BE2C (cell line): ENCODE data around the gene NHLRC3.

Experiments
- DNase-seq: peaks from one replicate; pipeline ENCODE4 v3.0.0-alpha.2; 2020
- H3K27me3 ChIP-seq: fragments of 250-450 bp; sonication (Bioruptor Pico); 2 replicates; pipeline ENCODE4 v1.5.1; 2020; ENCODE audit warnings: mild to moderate bottlenecking
- H3K36me3 ChIP-seq: fragments of 250-450 bp; sonication (Bioruptor Pico); 2 replicates; pipeline ENCODE4 v1.5.1; 2020; ENCODE audit warnings: mild to moderate bottlenecking
- H3K4me1 ChIP-seq: fragments of 250-450 bp; sonication (Bioruptor Pico); 2 replicates; pipeline ENCODE4 v1.5.1; 2020
- H3K4me3 ChIP-seq: 2 replicates; pipeline ENCODE4 v1.5.1; 2011; ENCODE audit warnings: low read depth, low read length
- H3K9me3 ChIP-seq: fragments of 250-450 bp; sonication (Bioruptor Pico); 2 replicates; pipeline ENCODE4 v1.5.1; 2020
- TF ChIP-seq, protein P1 (sequence below): IDR thresholded peaks from 2 replicates; pipeline ENCODE4 v1.5.1; 2012; ENCODE audit warnings: mild to moderate bottlenecking, low read depth, low read length

NHLRC3 gene

DNA sequence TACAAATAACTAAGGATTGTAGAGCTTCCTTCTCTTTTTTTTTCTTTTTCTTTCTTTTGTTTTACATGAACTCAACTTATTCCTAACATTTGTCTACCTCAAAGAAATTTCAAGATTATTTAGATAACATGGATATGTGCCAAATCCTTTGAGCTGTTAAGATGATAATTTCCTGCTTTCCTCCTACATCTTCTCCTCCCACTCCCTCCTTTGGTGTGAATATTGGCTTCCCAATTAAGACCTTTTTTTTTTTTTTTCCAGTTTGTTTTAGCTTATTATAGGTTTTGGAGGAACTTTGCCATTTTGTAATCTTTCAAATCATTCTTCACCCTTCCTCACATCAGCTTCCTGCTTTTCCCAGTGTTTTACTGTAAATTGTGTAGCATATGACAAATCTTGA lies 10.6 kb downstream of the NHLRC3 start:
- Histone ChIP-seq H3K4me3 (no peak overlapping the region), H3K27me3 (no peaks in the 10 kb centered on the region), H3K4me1 (no peaks in the 10 kb centered on the region), H3K36me3 (no peaks in the 10 kb centered on the region), H3K9me3 (no peaks in the 10 kb centered on the region)
- TF ChIP-seq, protein P1, sequence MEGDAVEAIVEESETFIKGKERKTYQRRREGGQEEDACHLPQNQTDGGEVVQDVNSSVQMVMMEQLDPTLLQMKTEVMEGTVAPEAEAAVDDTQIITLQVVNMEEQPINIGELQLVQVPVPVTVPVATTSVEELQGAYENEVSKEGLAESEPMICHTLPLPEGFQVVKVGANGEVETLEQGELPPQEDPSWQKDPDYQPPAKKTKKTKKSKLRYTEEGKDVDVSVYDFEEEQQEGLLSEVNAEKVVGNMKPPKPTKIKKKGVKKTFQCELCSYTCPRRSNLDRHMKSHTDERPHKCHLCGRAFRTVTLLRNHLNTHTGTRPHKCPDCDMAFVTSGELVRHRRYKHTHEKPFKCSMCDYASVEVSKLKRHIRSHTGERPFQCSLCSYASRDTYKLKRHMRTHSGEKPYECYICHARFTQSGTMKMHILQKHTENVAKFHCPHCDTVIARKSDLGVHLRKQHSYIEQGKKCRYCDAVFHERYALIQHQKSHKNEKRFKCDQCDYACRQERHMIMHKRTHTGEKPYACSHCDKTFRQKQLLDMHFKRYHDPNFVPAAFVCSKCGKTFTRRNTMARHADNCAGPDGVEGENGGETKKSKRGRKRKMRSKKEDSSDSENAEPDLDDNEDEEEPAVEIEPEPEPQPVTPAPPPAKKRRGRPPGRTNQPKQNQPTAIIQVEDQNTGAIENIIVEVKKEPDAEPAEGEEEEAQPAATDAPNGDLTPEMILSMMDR = no peak
- no peak for DNase-seq

DNA sequence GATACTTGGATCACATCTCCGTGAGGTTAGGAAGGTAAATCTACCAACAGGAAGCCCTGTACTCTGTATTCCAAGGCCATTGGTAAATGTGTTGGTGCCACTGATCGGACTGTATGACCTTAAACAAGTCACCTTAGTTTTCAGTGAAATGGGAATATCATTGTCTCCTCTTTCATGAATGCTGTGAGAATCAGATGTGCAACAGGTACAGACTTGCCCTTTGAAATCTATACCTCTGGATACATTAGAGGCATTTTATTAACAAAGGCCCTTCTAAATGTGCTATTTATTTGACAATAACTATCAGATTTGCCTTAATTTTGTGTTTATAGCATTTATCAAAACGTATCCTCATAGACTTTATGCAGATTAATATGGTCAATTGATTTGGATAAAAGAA lies 11.0 kb downstream of the NHLRC3 start:
- no peak for DNase-seq
- H3K9me3 ChIP-seq = no peaks in the 10 kb centered on the region
- H3K36me3 ChIP-seq = no peaks in the 10 kb centered on the region
- H3K4me1 ChIP-seq = no peaks in the 10 kb centered on the region
- no peaks in the 10 kb centered on the region for H3K27me3 ChIP-seq
- TF ChIP-seq, protein P1 = no peak
- H3K4me3 ChIP-seq = no peak overlapping the region

DNA sequence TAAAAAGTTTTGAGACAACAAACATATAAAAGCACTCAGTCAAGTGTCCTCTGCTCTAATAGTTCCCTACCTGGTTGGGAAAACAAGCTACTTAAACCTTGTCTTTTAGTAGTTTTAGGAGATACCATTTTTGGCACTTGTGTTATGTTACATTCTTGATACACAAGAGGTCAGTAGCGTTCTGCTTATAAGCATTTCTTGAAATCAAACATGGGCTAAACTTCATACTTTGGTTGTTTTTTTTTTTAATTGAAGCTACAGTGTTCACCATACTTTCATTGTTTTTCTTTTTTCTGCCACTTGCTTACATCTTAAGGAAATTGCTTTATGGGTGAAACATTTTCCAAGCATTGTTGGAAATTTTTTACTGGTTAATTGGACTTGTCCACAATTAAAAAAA lies 12.9 kb downstream of the NHLRC3 start:
- Histone ChIP-seq H3K9me3 (no peaks in the 10 kb centered on the region; the same call in 1 of the 2 replicates), H3K4me1 (no peaks in the 10 kb centered on the region), H3K4me3 (no peak overlapping the region), H3K36me3 (no peaks in the 10 kb centered on the region), H3K27me3 (no peaks in the 10 kb centered on the region)
- DNase-seq = no peak
- TF ChIP-seq, protein P1 = peak; percentile 60

DNA sequence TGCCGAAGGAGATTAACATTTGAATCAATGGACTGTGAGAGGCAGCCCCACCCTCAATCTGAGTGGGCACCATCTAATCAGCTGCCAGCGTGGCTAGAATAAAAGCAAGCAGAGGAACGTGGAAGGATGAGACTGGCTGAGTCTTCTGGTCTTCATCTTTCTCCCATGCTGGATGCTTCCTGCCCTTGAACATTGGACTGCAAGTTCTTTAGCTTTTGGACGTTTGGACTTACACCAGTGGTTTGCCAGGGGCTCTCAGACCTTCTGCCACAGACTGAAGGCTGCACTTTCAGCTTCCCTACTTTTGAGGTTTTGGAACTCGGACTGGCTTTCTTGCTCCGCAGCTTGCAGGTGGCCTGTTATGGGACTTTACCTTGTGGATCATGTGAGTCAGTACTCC lies 14.7 kb downstream of the NHLRC3 start:
- TF ChIP-seq, protein P1 = no peak
- no peak for DNase-seq

DNA sequence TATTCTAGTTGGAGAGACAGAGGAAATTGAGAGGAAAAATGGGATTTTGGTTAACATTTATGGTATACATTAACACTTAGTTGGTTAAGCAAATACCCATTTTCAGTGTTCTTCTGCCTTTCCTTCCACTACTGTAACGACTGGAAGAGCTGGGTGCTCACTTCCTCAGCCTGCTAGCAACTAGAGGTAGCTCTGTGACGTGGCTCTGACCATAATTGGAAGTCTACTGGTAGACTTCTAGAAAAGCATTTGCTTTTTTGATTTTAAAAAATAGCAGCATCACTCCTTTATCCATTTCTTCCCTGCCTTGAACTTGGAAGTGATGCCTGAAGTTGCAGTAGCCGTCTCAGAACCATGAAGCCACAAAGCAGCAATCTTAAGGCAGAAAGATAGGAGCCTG lies 15.9 kb downstream of the NHLRC3 start:
- Histone ChIP-seq H3K4me3 (no peak overlapping the region), H3K27me3 (no peaks in the 10 kb centered on the region), H3K9me3 (no peaks in the 10 kb centered on the region; the same call in 1 of the 2 replicates), H3K4me1 (no peaks in the 10 kb centered on the region), H3K36me3 (no peaks in the 10 kb centered on the region)
- TF ChIP-seq, protein P1 = no peak
- DNase-seq = no peak

More for the DNA sequence above, 14.7 kb downstream of the NHLRC3 start:
- Histone ChIP-seq H3K27me3 (no peaks in the 10 kb centered on the region), H3K9me3 (no peaks in the 10 kb centered on the region; the same call in 1 of the 2 replicates), H3K4me1 (no peaks in the 10 kb centered on the region), H3K36me3 (no peaks in the 10 kb centered on the region), H3K4me3 (no peak overlapping the region)

DNA sequence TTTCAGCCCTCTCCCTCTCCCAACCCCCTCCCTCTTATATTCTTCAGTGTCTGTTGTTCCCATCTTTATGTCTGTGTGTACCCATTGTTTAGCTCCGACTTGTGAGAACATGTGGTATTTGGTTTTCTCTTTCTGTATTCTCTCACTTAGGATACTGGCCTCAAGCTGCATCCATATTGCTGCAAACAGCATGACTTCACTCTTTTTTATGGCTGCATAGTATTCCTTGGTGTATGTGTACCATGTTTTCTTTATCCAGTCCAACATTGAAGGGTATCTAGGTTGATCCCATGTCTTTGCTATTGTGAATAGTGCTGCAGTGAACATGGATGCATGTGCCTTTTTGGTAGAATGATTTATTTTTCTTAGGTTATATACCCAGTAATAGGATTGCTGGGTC lies 17.8 kb downstream of the NHLRC3 start:
- Histone ChIP-seq H3K9me3 (no peaks in the 10 kb centered on the region; the same call in 1 of the 2 replicates), H3K4me1 (no peaks in the 10 kb centered on the region), H3K4me3 (no peak overlapping the region), H3K27me3 (no peaks in the 10 kb centered on the region), H3K36me3 (no peaks in the 10 kb centered on the region)
- TF ChIP-seq, protein P1 = no peak
- DNase-seq = no peak
